ENCODE results near the gene MITF. TPM values are rescaled to one million over a fixed set of nuclear protein-coding genes. Genes with fewer than 3 reads are reported as not detected.

MITF gene
- total RNA-seq, 2 donors from 2014 or later, result 1.8 to 3.0 TPM

DNA sequence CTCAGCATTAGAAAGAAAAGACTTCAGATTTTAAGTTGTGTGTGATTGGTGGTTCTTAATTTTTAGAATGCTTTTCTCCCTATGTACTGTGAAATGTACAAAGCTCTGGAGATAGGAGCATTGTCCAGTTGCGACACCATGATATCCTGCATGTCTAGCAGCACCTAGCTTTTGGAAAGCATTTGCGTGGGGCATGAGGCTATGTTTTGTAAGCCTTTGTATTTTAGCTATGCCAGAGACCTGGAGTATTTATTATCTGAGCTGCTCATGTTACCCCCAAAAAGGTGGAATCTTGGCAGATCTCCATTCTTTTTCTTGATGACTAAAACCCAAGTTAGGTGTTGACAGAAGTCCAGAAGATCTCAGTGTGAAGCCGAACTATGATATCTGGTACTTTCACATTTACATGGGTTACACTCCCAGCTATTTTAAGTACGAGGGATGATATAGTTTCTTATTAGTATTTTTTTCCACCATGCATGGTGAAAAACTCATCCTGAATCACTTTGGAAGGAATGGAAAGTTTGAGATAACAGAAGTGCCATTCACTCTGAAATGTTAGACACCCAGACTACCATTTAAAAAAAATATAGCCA lies 133.6 kb downstream of the MITF start:
- H3K9me3 ChIP-seq (ENCODE audit: control insufficient read depth, low read length), result no peaks in the 10 kb centered on the region
- Mint-ChIP-seq H3K36me3 (ENCODE audit: low read depth) (no peaks in the 10 kb centered on the region), H3K27me3 (ENCODE audit: insufficient read depth) (peaks cover 4% of the 10 kb centered on the region), H3K4me1 (peaks cover 6% of the 10 kb centered on the region), H3K27ac (no peak overlapping the region), H3K9me3 (no peaks in the 10 kb centered on the region), H3K4me3 (no peak overlapping the region)
- peaks cover 11% of the 10 kb centered on the region for H3K27me3 ChIP-seq (ENCODE audit: control insufficient read depth, insufficient read depth, low read length, poor library complexity, severe bottlenecking)
- TF ChIP-seq, protein P1, sequence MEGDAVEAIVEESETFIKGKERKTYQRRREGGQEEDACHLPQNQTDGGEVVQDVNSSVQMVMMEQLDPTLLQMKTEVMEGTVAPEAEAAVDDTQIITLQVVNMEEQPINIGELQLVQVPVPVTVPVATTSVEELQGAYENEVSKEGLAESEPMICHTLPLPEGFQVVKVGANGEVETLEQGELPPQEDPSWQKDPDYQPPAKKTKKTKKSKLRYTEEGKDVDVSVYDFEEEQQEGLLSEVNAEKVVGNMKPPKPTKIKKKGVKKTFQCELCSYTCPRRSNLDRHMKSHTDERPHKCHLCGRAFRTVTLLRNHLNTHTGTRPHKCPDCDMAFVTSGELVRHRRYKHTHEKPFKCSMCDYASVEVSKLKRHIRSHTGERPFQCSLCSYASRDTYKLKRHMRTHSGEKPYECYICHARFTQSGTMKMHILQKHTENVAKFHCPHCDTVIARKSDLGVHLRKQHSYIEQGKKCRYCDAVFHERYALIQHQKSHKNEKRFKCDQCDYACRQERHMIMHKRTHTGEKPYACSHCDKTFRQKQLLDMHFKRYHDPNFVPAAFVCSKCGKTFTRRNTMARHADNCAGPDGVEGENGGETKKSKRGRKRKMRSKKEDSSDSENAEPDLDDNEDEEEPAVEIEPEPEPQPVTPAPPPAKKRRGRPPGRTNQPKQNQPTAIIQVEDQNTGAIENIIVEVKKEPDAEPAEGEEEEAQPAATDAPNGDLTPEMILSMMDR (conservative IDR thresholded peaks at IDR 0.05), result no peak
- 95 to 100% methylated on average over 3 to 4 of the region's 4 CpGs for WGBS, 2 experiments (ENCODE audit: insufficient coverage in 1 of 2, insufficient read length in 1 of 2)
- DNase-seq, result no peak
- no peak overlapping the region for H3K9ac ChIP-seq (ENCODE audit: extremely low read depth, low read length, poor library complexity, severe bottlenecking)
- no peaks in the 10 kb centered on the region for H3K36me3 ChIP-seq (ENCODE audit: control insufficient read depth, insufficient read depth, low read length)
- H3K4me1 ChIP-seq (ENCODE audit: control insufficient read depth, insufficient read depth, low read length), result peaks cover 2% of the 10 kb centered on the region
- H3K27ac ChIP-seq (ENCODE audit: low read depth, low read length), result no peak overlapping the region
- no peak overlapping the region for H3K4me3 ChIP-seq (ENCODE audit: low read length)

DNA sequence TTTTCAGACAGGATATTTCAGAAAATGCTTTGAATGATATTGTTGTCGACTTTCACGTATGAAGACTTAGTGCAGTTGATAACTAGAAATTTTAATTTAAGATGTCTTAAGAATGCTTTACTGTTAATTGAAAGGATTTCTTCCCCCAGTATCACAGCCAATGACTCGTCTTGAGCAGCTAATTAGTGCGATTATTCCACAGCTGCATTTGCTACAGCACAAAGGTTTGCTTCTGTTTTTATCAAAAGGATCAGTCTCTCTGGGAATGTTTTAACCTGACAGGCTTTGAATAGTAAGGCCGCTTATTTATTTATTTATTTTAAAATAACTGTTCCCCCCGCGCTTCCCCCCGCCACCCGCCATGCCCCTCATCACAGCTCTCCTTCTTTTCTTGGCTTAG lies 136.8 kb downstream of the MITF start:
- no peaks in the 10 kb centered on the region for H3K9me3 Mint-ChIP-seq
- H3K4me3 Mint-ChIP-seq, result no peak overlapping the region
- H3K4me1 ChIP-seq (ENCODE audit: control insufficient read depth, insufficient read depth, low read length), result peaks cover 2% of the 10 kb centered on the region
- H3K27me3 Mint-ChIP-seq (ENCODE audit: insufficient read depth), result peaks cover 2% of the 10 kb centered on the region
- DNase-seq, result no peak
- H3K9ac ChIP-seq (ENCODE audit: extremely low read depth, low read length, poor library complexity, severe bottlenecking), result no peak overlapping the region
- TF ChIP-seq, protein P1 (conservative IDR thresholded peaks at IDR 0.05), result no peak
- H3K27me3 ChIP-seq (ENCODE audit: control insufficient read depth, insufficient read depth, low read length, poor library complexity, severe bottlenecking), result no peaks in the 10 kb centered on the region
- H3K36me3 ChIP-seq (ENCODE audit: control insufficient read depth, insufficient read depth, low read length), result no peaks in the 10 kb centered on the region
- H3K4me3 ChIP-seq (ENCODE audit: low read length), result no peak overlapping the region
- H3K27ac ChIP-seq (ENCODE audit: low read depth, low read length), result no peak overlapping the region
- no peak overlapping the region for H3K27ac Mint-ChIP-seq
- no peaks in the 10 kb centered on the region for H3K9me3 ChIP-seq (ENCODE audit: control insufficient read depth, low read length)
- H3K4me1 Mint-ChIP-seq, result peaks cover 6% of the 10 kb centered on the region
- 95 to 100% methylated on average over 2 to 9 of the region's 9 CpGs for WGBS, 2 experiments (ENCODE audit: insufficient coverage in 1 of 2, insufficient read length in 1 of 2)
- H3K36me3 Mint-ChIP-seq (ENCODE audit: low read depth), result no peaks in the 10 kb centered on the region

DNA sequence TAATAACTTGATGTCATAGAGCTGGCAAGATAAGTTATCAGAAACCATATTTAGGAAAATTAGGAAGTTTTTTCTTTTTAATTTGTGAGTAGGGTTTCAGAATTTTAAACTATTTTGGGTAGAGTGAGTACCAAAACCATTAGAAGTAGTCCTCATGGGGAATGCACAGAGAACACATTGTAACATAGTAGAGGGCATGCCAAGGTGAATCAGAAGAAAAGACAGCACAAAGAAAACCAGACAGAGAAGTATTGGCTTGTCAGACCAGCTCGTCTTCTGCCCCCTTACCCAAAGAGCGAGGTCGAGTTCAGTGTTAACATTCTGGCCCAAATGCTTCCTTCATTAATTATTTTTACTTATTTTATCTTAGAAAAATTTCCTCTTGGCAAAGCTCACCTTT lies 139.0 kb downstream of the MITF start:
- no peak for DNase-seq
- 86 to 100% methylated on average over 1 to 3 of the region's 3 CpGs for WGBS, 2 experiments (ENCODE audit: insufficient coverage in 1 of 2, insufficient read length in 1 of 2)
- H3K27ac ChIP-seq (ENCODE audit: low read depth, low read length), result no peak overlapping the region
- H3K4me1 ChIP-seq (ENCODE audit: control insufficient read depth, insufficient read depth, low read length), result peaks cover 2% of the 10 kb centered on the region
- H3K27ac Mint-ChIP-seq, result no peak overlapping the region
- no peaks in the 10 kb centered on the region for H3K9me3 ChIP-seq (ENCODE audit: control insufficient read depth, low read length)
- H3K4me3 ChIP-seq (ENCODE audit: low read length), result no peak overlapping the region
- no peaks in the 10 kb centered on the region for H3K36me3 ChIP-seq (ENCODE audit: control insufficient read depth, insufficient read depth, low read length)
- peaks cover 6% of the 10 kb centered on the region for H3K4me1 Mint-ChIP-seq
- no peaks in the 10 kb centered on the region for H3K27me3 ChIP-seq (ENCODE audit: control insufficient read depth, insufficient read depth, low read length, poor library complexity, severe bottlenecking)
- TF ChIP-seq, protein P1 (conservative IDR thresholded peaks at IDR 0.05), result no peak
- no peak overlapping the region for H3K4me3 Mint-ChIP-seq
- no peak overlapping the region for H3K9ac ChIP-seq (ENCODE audit: extremely low read depth, low read length, poor library complexity, severe bottlenecking)
- H3K27me3 Mint-ChIP-seq (ENCODE audit: insufficient read depth), result no peaks in the 10 kb centered on the region
- H3K36me3 Mint-ChIP-seq (ENCODE audit: low read depth), result no peaks in the 10 kb centered on the region
- H3K9me3 Mint-ChIP-seq, result no peaks in the 10 kb centered on the region
